ENCODE results near the gene C1QTNF12.

Gene C1QTNF12

GRCh38 chr1:1228596-1229321, 17.8 kb downstream of the C1QTNF12 start:
- no peak for DNase-seq (ENCODE audit: low read depth in 2 of 2)

GRCh38 chr1:1228187-1228586, 18.3 kb downstream of the C1QTNF12 start:
- no peak for DNase-seq (ENCODE audit: low read depth in 2 of 2)

- DNase-seq (ENCODE audit: low read depth in 2 of 2): no peak
Observed at GRCh38 chr1:1227386-1227785, 19.1 kb downstream of the C1QTNF12 start.

GRCh38 chr1:1226566-1227362, 19.8 kb downstream of the C1QTNF12 start:
- DNase-seq (ENCODE audit: low read depth in 2 of 2): no peak

- DNase-seq (ENCODE audit: low read depth in 2 of 2): no peak
Observed at GRCh38 chr1:1225913-1226312, 20.6 kb downstream of the C1QTNF12 start.

- no peak for DNase-seq (ENCODE audit: low read depth in 2 of 2)
Observed at GRCh38 chr1:1225238-1225845, 21.2 kb downstream of the C1QTNF12 start.

- DNase-seq (ENCODE audit: low read depth in 2 of 2): no peak
Observed at GRCh38 chr1:1223891-1224290, 22.6 kb downstream of the C1QTNF12 start.

GRCh38 chr1:1223321-1223720, 23.2 kb downstream of the C1QTNF12 start:
- no peak for DNase-seq (ENCODE audit: low read depth in 2 of 2)

- DNase-seq (ENCODE audit: low read depth in 2 of 2): no peak
Observed at GRCh38 chr1:1222575-1223225, 23.8 kb downstream of the C1QTNF12 start.

- no peak for DNase-seq (ENCODE audit: low read depth in 2 of 2)
Observed at GRCh38 chr1:1221887-1222574, 24.5 kb downstream of the C1QTNF12 start.

- DNase-seq (ENCODE audit: low read depth in 2 of 2): no peak
Observed at GRCh38 chr1:1220197-1220596, 26.3 kb downstream of the C1QTNF12 start.

GRCh38 chr1:1219341-1219740, 27.2 kb downstream of the C1QTNF12 start:
- no peak for DNase-seq (ENCODE audit: low read depth in 2 of 2)

- DNase-seq (ENCODE audit: low read depth in 2 of 2): no peak
Observed at GRCh38 chr1:1218524-1219200, 27.9 kb downstream of the C1QTNF12 start.

GRCh38 chr1:1217621-1218523, 28.6 kb downstream of the C1QTNF12 start:
- DNase-seq (ENCODE audit: low read depth in 2 of 2): no peak

- DNase-seq (ENCODE audit: low read depth in 2 of 2): no peak
Observed at GRCh38 chr1:1216770-1217620, 29.5 kb downstream of the C1QTNF12 start.

GRCh38 chr1:1215881-1216605, 30.5 kb downstream of the C1QTNF12 start:
- no peak for DNase-seq (ENCODE audit: low read depth in 2 of 2)

GRCh38 chr1:1215080-1215676, 31.3 kb downstream of the C1QTNF12 start:
- no peak for DNase-seq (ENCODE audit: low read depth in 2 of 2)
